Endothelial cell of umbilical vein (primary cell): Measurements from ENCODE around the gene TRPC4AP. TPM values are rescaled to one million over a fixed set of nuclear protein-coding genes. Genes with fewer than 3 reads are reported as not detected.

Experiments
- BruUV-seq: library from RNA; stranded (reverse); fragments of 400-500 nt; replicated peaks from 2 replicates; lab custom pipeline; 2021; lab: Mats Ljungman, UMichigan
- CTCF ChIA-PET: fragments of 300-600, 350-600 bp; sonication (Branson Sonifier 250); formaldehyde crosslinking; loops from one replicate; lab custom pipeline; 2021; ENCODE audit warnings: antibody characterized with exemption, inconsistent platforms; lab: Charles Lee
- POLR2A ChIA-PET: fragments of 300-600, 350-600 bp; sonication (Branson Sonifier 250); formaldehyde crosslinking; loops from one replicate; lab custom pipeline; 2021; ENCODE audit warnings: antibody characterized with exemption, inconsistent platforms; lab: Charles Lee
- DNase-seq: peaks from one replicate; pipeline ENCODE4 v3.0.0-alpha.2; 2011; ENCODE audit warnings: low read depth, low spot score
- FAIRE-seq: peaks from 2 replicates; lab custom pipeline; 2011; peaks lifted over from hg19 to GRCh38; lab: Jason Lieb, UNC
- H2AFZ ChIP-seq: 2 replicates; pipeline ENCODE4 v1.6.0; 2012; ENCODE audit warnings: low read depth, low read length, control low read depth, inconsistent platforms
- H3K27ac ChIP-seq: 2 replicates; pipeline ENCODE4 v1.5.1; 2011; ENCODE audit warnings: low read depth, mild to moderate bottlenecking, control low read depth, low read length, moderate library complexity; ENCODE audit not compliant: insufficient read depth
- H3K27me3 ChIP-seq, 2 experiments: 2 replicates each; pipeline versions ENCODE4 v1.6.0 to v1.6.1; 2011; ENCODE audit warnings: low read length in 2 of 2, mixed read lengths in 1 of 2; ENCODE audit not compliant: control insufficient read depth in 2 of 2, insufficient read depth in 2 of 2
- H3K36me3 ChIP-seq, 2 experiments: 2 replicates in 1 of 2; 3 replicates in 1 of 2; pipeline ENCODE4 v1.5.1; 2011; ENCODE audit warnings: low read length in 2 of 2, mild to moderate bottlenecking in 1 of 2, moderate library complexity in 1 of 2; ENCODE audit not compliant: control insufficient read depth in 2 of 2, insufficient read depth in 2 of 2; ENCODE audit errors: extremely low read depth in 1 of 2
- H3K4me1 ChIP-seq: 3 replicates; pipeline ENCODE4 v1.5.1; 2011; ENCODE audit warnings: mild to moderate bottlenecking, low read length; ENCODE audit not compliant: control insufficient read depth, insufficient read depth; ENCODE audit errors: extremely low read depth
- H3K4me2 ChIP-seq: 2 replicates; pipeline ENCODE4 v1.6.1; 2011; ENCODE audit warnings: low read length, control low read depth, mixed read lengths; ENCODE audit not compliant: insufficient read depth
- H3K4me3 ChIP-seq, 3 experiments: fragments of 200-600 bp in 1 of 3; sonication (generic), shearing (Covaris generic) in 1 of 3; replicated peaks in 1 of 3; 2 replicates each; pipeline ENCODE4 v1.5.1; 2011 to 2016; ENCODE audit warnings: control low read depth in 3 of 3, low read length in 3 of 3, mild to moderate bottlenecking in 2 of 3, inconsistent platforms in 1 of 3, low read depth in 1 of 3, moderate library complexity in 1 of 3; ENCODE audit not compliant: insufficient read depth in 1 of 3
- H3K79me2 ChIP-seq: 2 replicates; pipeline ENCODE4 v1.6.0; 2012; ENCODE audit warnings: low read length, inconsistent platforms; ENCODE audit not compliant: control insufficient read depth, insufficient read depth
- H3K9ac ChIP-seq: replicated peaks from 2 replicates; pipeline ENCODE3; 2011; ENCODE audit warnings: low read length, control low read depth; ENCODE audit not compliant: insufficient read depth; ENCODE audit errors: extremely low read depth
- H3K9me1 ChIP-seq: replicated peaks from 3 replicates; pipeline ENCODE4 v1.6.0; 2011; ENCODE audit warnings: mild to moderate bottlenecking, low read length; ENCODE audit not compliant: control insufficient read depth, insufficient read depth; ENCODE audit errors: extremely low read depth
- H3K9me3 ChIP-seq: replicated peaks from 2 replicates; pipeline ENCODE4 v1.5.1; 2012; ENCODE audit warnings: low read length, inconsistent platforms; ENCODE audit not compliant: control insufficient read depth, insufficient read depth
- H4K20me1 ChIP-seq: replicated peaks from 2 replicates; pipeline ENCODE3; 2011; ENCODE audit warnings: mild to moderate bottlenecking, low read length; ENCODE audit not compliant: control insufficient read depth, insufficient read depth; ENCODE audit errors: extremely low read depth
- CTCF ChIP-seq, 2 donors: IDR thresholded peaks; 1 replicate in 1 of 2; 2 replicates in 1 of 2; pipeline ENCODE4 v1.5.1; 2011; ENCODE audit warnings: low read length in 2 of 2, mild to moderate bottlenecking in 2 of 2, moderate library complexity in 2 of 2, control low read depth in 1 of 2, inconsistent platforms in 1 of 2, low read depth in 1 of 2; ENCODE audit not compliant: insufficient read depth in 1 of 2; ENCODE audit errors: extremely low read depth in 1 of 2
- EZH2 ChIP-seq: IDR thresholded peaks from 2 replicates; pipeline ENCODE4 v1.6.1; 2012; ENCODE audit warnings: borderline replicate concordance, low read depth, mild to moderate bottlenecking, moderate library complexity, low read length, inconsistent platforms; ENCODE audit not compliant: severe bottlenecking
- FOS ChIP-seq: IDR thresholded peaks from 2 replicates; pipeline ENCODE4 v1.6.1; 2011; ENCODE audit warnings: mild to moderate bottlenecking, low read length, moderate library complexity, borderline replicate concordance; ENCODE audit not compliant: insufficient read depth
- GATA2 ChIP-seq: IDR thresholded peaks from 2 replicates; pipeline ENCODE4 v1.7.0; 2011; ENCODE audit warnings: low read depth, mild to moderate bottlenecking, moderate library complexity, mixed read lengths, low read length; ENCODE audit not compliant: insufficient read length, insufficient read depth
- JUN ChIP-seq: IDR thresholded peaks from 2 replicates; pipeline ENCODE4 v1.6.1; 2011; ENCODE audit warnings: borderline replicate concordance, low read depth; ENCODE audit not compliant: insufficient read length, insufficient read depth
- MAX ChIP-seq: IDR thresholded peaks from 2 replicates; pipeline ENCODE4 v1.6.1; 2011; ENCODE audit not compliant: insufficient read depth, insufficient read length
- MYC ChIP-seq: IDR thresholded peaks from one replicate; pipeline ENCODE4 v1.6.1; 2011; ENCODE audit warnings: mild to moderate bottlenecking, low read depth, low read length
- POLR2A ChIP-seq: IDR thresholded peaks from 2 replicates; pipeline ENCODE4 v1.6.1; 2012; ENCODE audit warnings: low read depth, mild to moderate bottlenecking, control low read depth, low read length
- POLR2AphosphoS5 ChIP-seq: IDR thresholded peaks from 2 replicates; pipeline ENCODE4 v1.6.1; 2012; ENCODE audit warnings: low read depth, mild to moderate bottlenecking, control low read depth, low read length, moderate library complexity; ENCODE audit not compliant: insufficient read depth
- dilution Hi-C: fragments of 300-500 bp; cut with MboI; formaldehyde crosslinking; loops from one replicate; pipeline ENCODE4 v1.15.0; 2019; ENCODE audit warnings: low sequenced_read_pairs; ENCODE audit not compliant: extremely low pct_ligation_motif_present
- intact Hi-C: fragments of 100-400 bp; cut with micrococcal nuclease; formaldehyde crosslinking; loops from one replicate; pipeline ENCODE4 v1.10.0; 2022
- polyA plus RNA-seq, 4 experiments: library from polyadenylated mRNA; depleted of rRNA in 3 of 4; stranded (reverse) in 3 of 4; unstranded in 1 of 4; fragments of >200 nt; gene quantifications; 2 replicates each; pipeline versions ENCODE4 v1.2.1 to v1.2.3, GENCODE V29; 2011 to 2012; ENCODE audit warnings: missing spikeins in 1 of 4
- total RNA-seq: library from RNA; stranded (reverse); gene quantifications from 2 replicates; pipeline ENCODE4 v1.2.3, GENCODE V29; 2021

TRPC4AP gene
- total and polyA plus RNA-seq, 2 donors (not counting 3 experiments of a cell fraction or from before 2014, with no cell fraction given): 89.0 to 103 TPM

- Histone ChIP-seq H3K4me1 (peaks cover 17% of the 10 kb centered on the region), H3K4me2 (peak overlapping the region; percentile 94), H3K36me3 (no peaks in the 10 kb centered on the region), H4K20me1 (no peaks in the 10 kb centered on the region), H3K9me3 (no peaks in the 10 kb centered on the region), H3K79me2 (peaks cover 6% of the 10 kb centered on the region), H3K4me3 (peak overlapping the region in 2 of 3 experiments; percentile 58 to 84), H3K9me1 (no peaks in the 10 kb centered on the region), H3K27me3 (no peaks in the 10 kb centered on the region), H2AFZ (peak overlapping the region; percentile 86), H3K27ac (peak overlapping the region; percentile 65), H3K9ac (peak overlapping the region; percentile 86)
- dilution Hi-C loops: no loop called here
- intact Hi-C loops: loop anchor here (5.0 kb wide), 1 partner anchor 124 kb away; no protein-coding TSS in a partner anchor
- CTCF ChIA-PET: interaction anchor here (0.6 to 5.8 kb wide), 20 partner anchors 11 to 759 kb away, joined by 3 to 182 read pairs (median 5); partner anchors contain the start of genes ACSS2 and GGT7
- no peak for FAIRE-seq
- no TSS peak for BruUV-seq
- POLR2A ChIA-PET: interaction anchor here (0.7 to 1.5 kb wide), 5 partner anchors 15 to 82 kb away, joined by 3 to 15 read pairs (median 7); partner anchors contain the start of gene ACSS2
- DNase-seq: no peak
- TF ChIP-seq POLR2AphosphoS5 (no peak), MAX (no peak), EZH2 (no peak), POLR2A (no peak), GATA2 (no peak), FOS (no peak), JUN (no peak), MYC (no peak), CTCF (IDR thresholded peaks at IDR 0.05; ENCODE audit: extremely low read depth in 1 of 2, insufficient read depth in 1 of 2, low read depth in 1 of 2, low read length in 2 of 2) (no peak)
Observed at GRCh38 chr20:34956041-34956458, 136.6 kb downstream of the TRPC4AP start.
